ENCODE data around the gene PHLDA3. TPM values are rescaled to one million over a fixed set of nuclear protein-coding genes. Genes with fewer than 3 reads are reported as not detected.

The PHLDA3 gene
- total and polyA plus RNA-seq, 4 donors: 0.36 to 2.2 (median 1.0) TPM

DNA sequence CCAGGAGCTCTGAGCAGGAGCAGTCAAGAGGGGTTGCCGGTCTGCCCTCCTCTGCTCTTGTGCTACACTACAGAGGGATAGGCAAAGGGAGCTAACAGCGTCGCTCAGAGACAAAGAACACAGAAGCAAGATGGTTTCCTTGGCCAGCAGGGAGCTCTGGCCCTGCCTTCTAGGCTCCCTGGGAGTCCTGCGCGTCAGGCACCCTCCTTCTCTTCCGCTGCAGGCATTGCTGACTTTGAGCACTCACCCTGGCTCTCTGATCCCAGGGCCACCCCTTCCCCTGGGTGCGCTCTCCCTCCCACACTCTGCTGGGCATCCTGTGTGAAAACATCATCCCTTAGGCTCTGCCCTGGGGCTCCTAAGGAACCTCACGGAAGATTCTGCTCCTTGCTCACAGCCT is 47.9 kb downstream of the PHLDA3 start:
- DNase-seq (ENCODE audit: low spot score): no peak
- TF ChIP-seq YY1 (IDR thresholded peaks at IDR 0.05) (no peak), FOXA2 (IDR thresholded peaks at IDR 0.05) (no peak), SP1 (IDR thresholded peaks at IDR 0.05) (no peak), JUND (IDR thresholded peaks at IDR 0.05) (no peak), FOXA1 (IDR thresholded peaks at IDR 0.05) (no peak), HNF4A (conservative IDR thresholded peaks at IDR 0.05) (no peak), RAD21 (IDR thresholded peaks at IDR 0.05) (no peak), HNF4G (IDR thresholded peaks at IDR 0.05) (no peak), GABPA (IDR thresholded peaks at IDR 0.05 in 1 of 2, conservative IDR thresholded peaks at IDR 0.05 in 1 of 2) (no peak)
- TF ChIP-seq, protein P1, sequence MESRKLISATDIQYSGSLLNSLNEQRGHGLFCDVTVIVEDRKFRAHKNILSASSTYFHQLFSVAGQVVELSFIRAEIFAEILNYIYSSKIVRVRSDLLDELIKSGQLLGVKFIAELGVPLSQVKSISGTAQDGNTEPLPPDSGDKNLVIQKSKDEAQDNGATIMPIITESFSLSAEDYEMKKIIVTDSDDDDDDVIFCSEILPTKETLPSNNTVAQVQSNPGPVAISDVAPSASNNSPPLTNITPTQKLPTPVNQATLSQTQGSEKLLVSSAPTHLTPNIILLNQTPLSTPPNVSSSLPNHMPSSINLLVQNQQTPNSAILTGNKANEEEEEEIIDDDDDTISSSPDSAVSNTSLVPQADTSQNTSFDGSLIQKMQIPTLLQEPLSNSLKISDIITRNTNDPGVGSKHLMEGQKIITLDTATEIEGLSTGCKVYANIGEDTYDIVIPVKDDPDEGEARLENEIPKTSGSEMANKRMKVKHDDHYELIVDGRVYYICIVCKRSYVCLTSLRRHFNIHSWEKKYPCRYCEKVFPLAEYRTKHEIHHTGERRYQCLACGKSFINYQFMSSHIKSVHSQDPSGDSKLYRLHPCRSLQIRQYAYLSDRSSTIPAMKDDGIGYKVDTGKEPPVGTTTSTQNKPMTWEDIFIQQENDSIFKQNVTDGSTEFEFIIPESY (IDR thresholded peaks at IDR 0.05): no peak
- TF ChIP-seq, protein P2, sequence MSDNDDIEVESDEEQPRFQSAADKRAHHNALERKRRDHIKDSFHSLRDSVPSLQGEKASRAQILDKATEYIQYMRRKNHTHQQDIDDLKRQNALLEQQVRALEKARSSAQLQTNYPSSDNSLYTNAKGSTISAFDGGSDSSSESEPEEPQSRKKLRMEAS (IDR thresholded peaks at IDR 0.05): no peak
- TF ChIP-seq, protein P3, sequence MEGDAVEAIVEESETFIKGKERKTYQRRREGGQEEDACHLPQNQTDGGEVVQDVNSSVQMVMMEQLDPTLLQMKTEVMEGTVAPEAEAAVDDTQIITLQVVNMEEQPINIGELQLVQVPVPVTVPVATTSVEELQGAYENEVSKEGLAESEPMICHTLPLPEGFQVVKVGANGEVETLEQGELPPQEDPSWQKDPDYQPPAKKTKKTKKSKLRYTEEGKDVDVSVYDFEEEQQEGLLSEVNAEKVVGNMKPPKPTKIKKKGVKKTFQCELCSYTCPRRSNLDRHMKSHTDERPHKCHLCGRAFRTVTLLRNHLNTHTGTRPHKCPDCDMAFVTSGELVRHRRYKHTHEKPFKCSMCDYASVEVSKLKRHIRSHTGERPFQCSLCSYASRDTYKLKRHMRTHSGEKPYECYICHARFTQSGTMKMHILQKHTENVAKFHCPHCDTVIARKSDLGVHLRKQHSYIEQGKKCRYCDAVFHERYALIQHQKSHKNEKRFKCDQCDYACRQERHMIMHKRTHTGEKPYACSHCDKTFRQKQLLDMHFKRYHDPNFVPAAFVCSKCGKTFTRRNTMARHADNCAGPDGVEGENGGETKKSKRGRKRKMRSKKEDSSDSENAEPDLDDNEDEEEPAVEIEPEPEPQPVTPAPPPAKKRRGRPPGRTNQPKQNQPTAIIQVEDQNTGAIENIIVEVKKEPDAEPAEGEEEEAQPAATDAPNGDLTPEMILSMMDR (IDR thresholded peaks at IDR 0.05; ENCODE audit: low read depth, low read length, missing input control): no peak
- 82% methylated on average over 8 of the region's 8 CpGs for WGBS

DNA sequence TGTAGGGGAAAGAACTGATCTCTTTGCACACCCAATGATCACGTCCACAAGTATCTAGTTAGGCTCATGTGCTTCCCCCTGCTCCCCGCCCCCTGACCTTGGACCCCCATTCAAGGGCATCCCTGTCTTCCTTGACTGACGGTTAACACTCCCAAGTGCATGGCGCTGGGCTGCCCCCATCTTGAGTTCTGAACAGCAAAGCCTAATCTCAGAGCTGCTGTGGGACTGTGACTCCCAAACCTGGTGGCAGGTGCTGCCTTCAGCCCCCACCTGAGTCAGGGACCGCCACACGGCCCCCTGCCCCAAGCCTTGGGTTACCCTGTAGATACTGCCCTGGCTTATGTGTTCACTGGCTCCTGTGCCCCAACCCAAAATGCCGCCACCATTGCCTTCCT is 48.4 kb downstream of the PHLDA3 start:
- H3K27me3 ChIP-seq (ENCODE audit: control insufficient read depth in 4 of 4, insufficient read depth in 4 of 4, low read length in 3 of 4): no peaks in the 10 kb centered on the region
- H3K9me3 ChIP-seq (ENCODE audit: control insufficient read depth in 4 of 4, low read length in 3 of 4): no peaks in the 10 kb centered on the region
- no peaks in the 10 kb centered on the region for H3K36me3 ChIP-seq (ENCODE audit: control insufficient read depth in 4 of 4, insufficient read depth in 3 of 4, low read depth in 1 of 4, low read length in 3 of 4)
- TF ChIP-seq HNF4G (IDR thresholded peaks at IDR 0.05): no peak
- TF ChIP-seq GABPA (IDR thresholded peaks at IDR 0.05 in 1 of 2, conservative IDR thresholded peaks at IDR 0.05 in 1 of 2): no peak
- TF ChIP-seq NR2F2 (IDR thresholded peaks at IDR 0.05): no peak
- TF ChIP-seq, protein P1 (IDR thresholded peaks at IDR 0.05): no peak
- TF ChIP-seq SP1 (IDR thresholded peaks at IDR 0.05): no peak
- no peak for TF ChIP-seq HNF4A (conservative IDR thresholded peaks at IDR 0.05)
- no peak for TF ChIP-seq JUND (IDR thresholded peaks at IDR 0.05)
- TF ChIP-seq, protein P2 (IDR thresholded peaks at IDR 0.05): no peak
- no peak for TF ChIP-seq EGR1 (IDR thresholded peaks at IDR 0.05; ENCODE audit: low read depth in 2 of 2)
- no peak for TF ChIP-seq FOXA2 (IDR thresholded peaks at IDR 0.05)
- TF ChIP-seq TAF1 (conservative IDR thresholded peaks at IDR 0.05): no peak
- no peak overlapping the region for H3K27ac ChIP-seq (ENCODE audit: low read depth in 1 of 2, low read length in 2 of 2)
- DNase-seq (ENCODE audit: low spot score): no peak
- WGBS: 89% methylated on average over 7 of the region's 7 CpGs
- no peak overlapping the region for H3K9ac ChIP-seq (ENCODE audit: low read depth in 1 of 2, low read length in 2 of 2)
- no peaks in the 10 kb centered on the region for H3K4me1 ChIP-seq (ENCODE audit: control insufficient read depth in 4 of 4, insufficient read depth in 4 of 4, low read length in 3 of 4)
- H3K4me3 ChIP-seq (ENCODE audit: low read depth in 1 of 3, low read length in 3 of 3): no peak overlapping the region

More for the DNA sequence above, 47.9 kb downstream of the PHLDA3 start:
- no peak overlapping the region for H3K4me3 ChIP-seq (ENCODE audit: low read depth in 1 of 3, low read length in 3 of 3)
- no peaks in the 10 kb centered on the region for H3K27me3 ChIP-seq (ENCODE audit: control insufficient read depth in 4 of 4, insufficient read depth in 4 of 4, low read length in 3 of 4)
- no peaks in the 10 kb centered on the region for H3K9me3 ChIP-seq (ENCODE audit: control insufficient read depth in 4 of 4, low read length in 3 of 4)
- H3K4me1 ChIP-seq (ENCODE audit: control insufficient read depth in 4 of 4, insufficient read depth in 4 of 4, low read length in 3 of 4): no peaks in the 10 kb centered on the region
- no peak overlapping the region for H3K27ac ChIP-seq (ENCODE audit: low read depth in 1 of 2, low read length in 2 of 2)
- H3K9ac ChIP-seq (ENCODE audit: low read depth in 1 of 2, low read length in 2 of 2): no peak overlapping the region
- H3K36me3 ChIP-seq (ENCODE audit: control insufficient read depth in 4 of 4, insufficient read depth in 3 of 4, low read depth in 1 of 4, low read length in 3 of 4): no peaks in the 10 kb centered on the region
